Activated naive CD4-positive, alpha-beta T cell treated with Interleukin-2 at 50 U/mL for 16 hours (primary cell): ENCODE measurements around the gene DLG1.
"Not testable (repeated sequence)": the region's sequence is repeated elsewhere in the genome, so short reads cannot be mapped to it uniquely, and the experiment has no call there.

Source experiments
- DNase-seq: peaks from one replicate; pipeline ENCODE4 v3.0.0-alpha.2; 2020

Gene DLG1

GRCh38 chr3:197205265-197205664 is 93.1 kb downstream of the DLG1 start:
- no peak for DNase-seq

GRCh38 chr3:197204736-197205135 is 93.7 kb downstream of the DLG1 start:
- DNase-seq: no peak

DNA sequence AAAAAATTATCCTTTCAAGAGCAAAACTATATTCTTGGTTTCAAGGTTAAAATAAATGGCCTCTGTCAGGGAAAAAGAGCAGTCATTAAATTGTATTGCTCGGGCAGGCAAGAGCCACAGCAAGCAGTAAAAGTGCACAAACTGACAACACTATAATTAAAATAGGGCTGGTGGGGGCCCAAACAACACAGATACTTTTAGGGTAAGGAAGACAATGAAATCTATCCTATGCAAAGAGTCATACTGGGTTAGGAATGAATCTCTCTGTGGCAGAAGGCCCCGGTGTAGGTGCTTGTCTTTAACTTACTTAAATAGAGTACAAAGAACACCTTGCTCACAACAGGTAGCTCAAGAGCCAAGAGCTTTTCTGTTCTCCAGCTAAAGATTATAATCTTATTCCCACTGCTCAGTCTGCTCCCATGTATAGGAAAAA is 94.7 kb downstream of the DLG1 start:
- no peak for DNase-seq

GRCh38 chr3:197202694-197203093 is 95.7 kb downstream of the DLG1 start:
- no peak for DNase-seq

GRCh38 chr3:197201791-197202452 is 96.5 kb downstream of the DLG1 start:
- DNase-seq: no peak

DNA sequence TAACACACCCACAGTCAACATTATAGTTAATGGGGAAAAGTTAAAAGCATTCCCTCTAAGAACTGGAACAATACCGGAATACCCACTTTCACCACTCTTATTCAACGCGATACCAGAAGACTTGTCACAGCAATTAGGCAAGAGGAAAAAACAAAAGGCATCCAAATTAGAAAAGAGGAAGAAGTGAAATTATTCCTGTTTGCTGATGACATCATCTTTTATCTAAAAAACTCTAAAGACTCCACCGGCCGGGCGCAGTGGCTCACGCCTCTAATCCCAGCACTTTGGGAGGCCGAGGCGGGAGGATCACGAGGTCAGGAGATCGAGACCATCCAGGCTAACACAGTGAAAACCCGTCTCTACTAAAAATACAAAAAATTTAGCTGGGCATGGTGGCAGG is 97.6 kb downstream of the DLG1 start:
- DNase-seq: not testable (repeated sequence)

DNA sequence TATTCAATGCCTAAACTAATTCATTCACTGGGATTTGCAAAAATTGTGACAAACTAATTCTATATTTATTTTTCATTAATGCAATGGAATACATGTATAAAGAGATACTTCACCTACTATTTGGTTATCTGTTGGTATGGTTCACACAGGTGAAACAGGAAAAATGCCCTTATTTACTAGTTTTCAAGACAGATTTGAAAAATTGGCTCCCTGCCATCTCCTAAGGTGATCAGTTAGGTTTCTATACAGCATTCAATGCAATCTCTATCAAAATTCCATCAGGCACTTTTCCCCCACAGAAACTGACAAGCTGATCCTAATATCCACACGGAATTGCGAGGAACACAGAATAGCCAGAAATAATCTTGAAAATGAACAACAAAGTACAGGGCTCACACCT is 101.1 kb downstream of the DLG1 start:
- no peak for DNase-seq

GRCh38 chr3:197196192-197196591 is 102.2 kb downstream of the DLG1 start:
- DNase-seq: no peak

DNA sequence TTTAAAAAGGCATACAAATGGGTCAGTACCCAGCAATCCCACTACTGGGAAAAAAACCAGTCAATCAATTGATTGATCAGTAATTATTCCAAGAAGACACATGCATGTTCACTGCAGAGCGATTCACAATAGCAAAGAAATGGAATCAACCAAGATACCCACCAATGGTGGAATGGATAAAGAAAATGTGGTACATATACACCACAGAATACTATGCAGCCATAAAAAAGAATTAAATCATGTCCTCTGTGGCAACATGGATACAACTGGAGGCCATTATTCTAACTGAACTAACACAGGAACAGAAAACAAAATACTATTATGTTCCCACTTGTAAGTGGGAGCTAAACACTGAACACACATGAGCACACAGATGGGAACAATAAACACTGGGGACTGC is 103.1 kb downstream of the DLG1 start:
- DNase-seq: no peak

DNA sequence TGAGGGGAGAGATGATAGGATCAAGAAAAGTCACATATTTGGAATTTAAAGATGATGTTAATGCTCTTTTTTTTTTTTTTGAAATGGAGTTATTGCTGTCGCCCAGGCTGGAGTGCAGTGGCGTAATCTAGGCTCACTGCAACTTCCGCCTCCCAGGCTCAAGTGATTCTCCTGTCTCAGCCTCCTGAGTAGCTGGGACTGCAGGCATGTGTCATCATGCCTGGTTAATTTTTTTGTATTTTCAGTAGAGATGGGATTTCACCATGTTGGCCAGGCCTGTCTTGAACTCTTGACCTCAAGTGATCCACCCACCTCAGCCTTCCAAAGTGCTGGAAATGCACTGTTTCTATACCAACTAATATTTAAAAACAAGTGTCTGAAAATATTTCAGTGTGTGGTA is 104.7 kb downstream of the DLG1 start:
- not testable (repeated sequence) for DNase-seq

DNA sequence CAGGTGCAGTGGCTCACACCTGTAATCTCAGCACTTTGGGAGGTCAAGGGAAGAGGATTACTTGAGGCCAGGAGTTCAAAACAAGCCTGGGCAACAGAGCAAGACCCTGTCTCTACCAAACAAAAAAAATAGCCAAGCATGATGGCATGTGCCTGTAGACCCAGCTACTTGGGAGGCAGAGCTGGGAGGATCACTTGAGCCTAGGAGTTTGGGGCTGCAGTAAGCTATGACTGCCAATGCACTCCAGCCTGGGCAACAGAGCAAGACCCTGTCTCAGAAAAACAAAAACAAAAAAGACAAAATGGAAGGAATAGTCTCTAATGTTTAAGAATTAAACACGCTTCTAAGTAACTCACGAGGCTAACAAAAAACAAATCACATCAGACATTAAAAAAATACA is 106.5 kb downstream of the DLG1 start:
- no peak for DNase-seq

- DNase-seq: no peak
Observed at GRCh38 chr3:197189623-197190022, 108.8 kb downstream of the DLG1 start.

- no peak for DNase-seq
Observed at GRCh38 chr3:197188963-197189362, 109.4 kb downstream of the DLG1 start.

GRCh38 chr3:197186887-197187588 is 111.4 kb downstream of the DLG1 start:
- DNase-seq: no peak

- no peak for DNase-seq
Observed at GRCh38 chr3:197183582-197183981, 114.8 kb downstream of the DLG1 start.

- DNase-seq: no peak
Observed at GRCh38 chr3:197181741-197182140, 116.7 kb downstream of the DLG1 start.

- no peak for DNase-seq
Observed at GRCh38 chr3:197178998-197179397, 119.4 kb downstream of the DLG1 start.

DNA sequence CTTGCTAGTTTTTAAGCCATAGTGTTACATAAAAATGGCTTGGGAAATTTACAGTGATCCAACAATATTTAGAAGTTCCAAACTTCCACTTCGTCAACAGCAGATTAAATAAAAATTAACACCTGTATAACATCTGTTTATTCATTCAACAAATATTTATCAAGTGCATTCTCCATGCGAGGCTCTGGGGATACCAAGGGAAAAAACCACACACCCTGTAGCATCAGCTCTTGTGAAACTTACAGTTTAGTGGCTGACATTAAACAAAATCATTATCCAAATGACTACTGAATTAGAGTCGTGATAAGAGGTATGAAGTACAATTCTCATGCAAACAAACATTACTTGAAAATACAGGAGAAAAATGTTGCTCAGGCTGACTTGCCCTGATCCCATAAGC is 122.9 kb downstream of the DLG1 start:
- DNase-seq: no peak

DNA sequence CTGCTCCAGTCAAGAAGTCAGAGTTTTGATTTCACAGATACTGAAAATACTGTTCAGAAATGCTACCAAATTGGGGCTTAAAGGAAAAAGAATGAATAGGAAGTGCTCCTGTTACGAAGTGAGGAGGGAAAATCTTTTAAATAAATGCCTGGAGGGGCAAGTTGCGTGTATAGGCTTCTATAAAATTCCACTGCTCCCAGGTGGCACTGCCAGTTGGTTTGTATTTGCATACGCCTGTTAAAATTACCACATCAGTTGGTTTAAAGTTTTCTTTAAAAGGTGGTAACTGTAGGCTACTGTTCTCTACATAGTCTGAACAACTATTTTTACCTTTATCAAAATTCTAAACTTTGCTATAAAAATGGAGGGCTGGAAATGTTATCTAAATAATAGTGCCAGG is 123.5 kb downstream of the DLG1 start:
- no peak for DNase-seq

GRCh38 chr3:197173620-197174019 is 124.8 kb downstream of the DLG1 start:
- DNase-seq: no peak

DNA sequence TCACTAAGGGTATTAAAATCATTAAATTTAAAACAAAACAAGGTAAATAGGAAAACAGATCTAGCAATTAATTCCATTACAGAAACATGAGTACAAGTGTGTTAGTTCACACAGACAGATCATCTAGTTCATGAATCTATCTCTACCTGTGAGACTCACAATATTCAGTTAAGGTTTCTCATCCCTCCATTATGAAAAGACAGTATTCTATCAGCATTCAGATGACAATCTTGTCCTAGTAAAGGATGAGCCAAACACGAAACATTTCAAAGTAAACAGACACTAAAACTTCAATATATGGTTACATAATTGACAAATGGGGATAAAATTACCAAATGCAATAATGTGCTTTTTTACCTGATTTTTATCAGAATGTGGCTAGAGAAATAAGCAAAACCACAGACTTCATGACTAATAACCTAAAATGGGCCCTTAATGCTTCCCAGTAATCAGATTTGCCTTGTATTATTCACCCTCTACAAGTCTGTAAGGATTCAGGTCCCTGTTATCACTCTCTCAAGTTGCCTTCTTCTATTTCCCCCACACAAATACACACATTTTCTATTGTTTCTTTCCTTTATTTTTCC is 126.8 kb downstream of the DLG1 start:
- no peak for DNase-seq

GRCh38 chr3:197169028-197169427 is 129.4 kb downstream of the DLG1 start:
- DNase-seq: no peak

DNA sequence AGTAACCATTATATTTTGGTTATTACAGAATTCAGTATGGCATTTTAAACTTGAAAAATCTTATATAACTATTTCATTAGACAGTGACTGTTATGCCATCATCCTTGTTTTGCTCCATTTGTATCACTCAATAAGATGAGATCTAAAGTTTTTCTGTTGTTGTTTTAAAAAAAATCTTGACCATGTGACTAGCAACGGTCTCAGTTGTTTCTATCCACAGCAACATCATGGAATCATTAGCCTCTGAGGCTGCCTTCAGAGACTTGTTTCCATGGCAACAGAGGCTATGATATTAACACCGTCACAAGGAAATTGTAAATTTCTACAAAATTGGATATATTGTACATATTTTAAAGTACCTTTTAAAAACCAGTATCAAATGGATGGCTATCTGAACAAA is 129.8 kb downstream of the DLG1 start:
- no peak for DNase-seq

GRCh38 chr3:197168063-197168462 is 130.3 kb downstream of the DLG1 start:
- no peak for DNase-seq
